GM18507 (cell line): ENCODE measurements around the gene CCDC97.
"Not testable (repeated sequence)": the region's sequence is repeated elsewhere in the genome, so short reads cannot be mapped to it uniquely, and the experiment has no call there.

ENCODE experiments used
- DNase-seq: peaks from one replicate; pipeline ENCODE4 v3.0.0; 2011; ENCODE audit warnings: low read depth; ENCODE audit not compliant: insufficient read length; ENCODE audit errors: extremely low spot score
- FAIRE-seq: peaks from 2 replicates; lab custom pipeline; 2011; peaks lifted over from hg19 to GRCh38; lab: Jason Lieb, UNC

Gene CCDC97

DNA sequence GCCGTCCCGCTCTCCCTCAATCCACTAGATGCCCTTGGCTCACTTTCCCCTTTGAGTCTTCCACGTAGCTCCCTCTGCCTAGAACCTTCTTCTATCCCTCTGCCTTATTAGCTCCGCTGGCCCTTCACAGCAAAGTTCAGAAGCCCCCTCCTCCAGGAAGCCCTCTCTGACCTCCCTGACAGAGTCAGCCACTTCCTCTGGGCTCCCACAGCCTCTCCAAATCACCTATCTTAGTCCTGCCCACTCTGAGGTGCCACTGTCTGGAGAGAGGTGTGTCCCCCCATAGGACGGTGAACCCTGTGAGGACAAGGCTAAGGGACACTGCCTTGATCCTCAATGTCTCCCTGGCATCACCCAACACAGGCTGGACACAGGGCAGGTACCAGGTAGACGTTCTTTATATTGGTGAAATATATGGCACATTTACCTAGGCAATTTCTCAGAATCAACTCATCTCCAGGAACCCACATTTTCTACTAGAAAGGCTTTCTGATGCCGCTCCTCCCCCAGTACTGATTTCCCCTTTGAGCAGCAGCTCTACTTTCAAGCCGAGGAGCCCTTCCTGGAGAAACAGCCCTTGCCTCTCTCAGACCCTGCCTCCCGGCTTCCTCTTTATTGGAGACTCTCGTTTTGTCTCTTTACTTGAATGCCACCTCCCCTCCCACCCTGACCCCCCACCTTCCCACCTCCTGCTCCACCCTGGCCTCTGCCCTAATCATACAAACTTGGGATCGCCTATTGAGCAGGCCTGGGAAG, 47.2 kb downstream of the CCDC97 start:
- no peak for FAIRE-seq
- no peak for DNase-seq

DNA sequence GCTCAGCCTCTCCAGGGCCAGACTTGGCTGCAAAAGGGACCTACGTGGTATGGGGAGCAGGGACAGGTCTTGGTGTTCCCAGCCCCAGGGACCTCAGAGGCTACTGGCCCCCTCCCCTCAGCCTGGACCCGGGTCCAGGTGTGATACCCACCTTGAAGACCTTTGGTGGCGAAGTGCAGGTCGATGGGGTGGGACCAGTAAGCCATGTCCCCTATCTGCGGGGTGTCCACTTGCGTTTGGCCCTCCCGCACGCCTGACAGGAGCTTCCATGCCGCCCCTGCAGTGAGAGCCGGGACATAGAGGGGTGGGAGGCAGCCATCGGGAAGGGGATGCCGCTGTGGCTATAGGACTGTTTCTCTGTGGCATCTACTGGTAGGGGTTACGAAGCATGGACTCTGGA, 47.8 kb downstream of the CCDC97 start:
- FAIRE-seq, result no peak
- no peak for DNase-seq

DNA sequence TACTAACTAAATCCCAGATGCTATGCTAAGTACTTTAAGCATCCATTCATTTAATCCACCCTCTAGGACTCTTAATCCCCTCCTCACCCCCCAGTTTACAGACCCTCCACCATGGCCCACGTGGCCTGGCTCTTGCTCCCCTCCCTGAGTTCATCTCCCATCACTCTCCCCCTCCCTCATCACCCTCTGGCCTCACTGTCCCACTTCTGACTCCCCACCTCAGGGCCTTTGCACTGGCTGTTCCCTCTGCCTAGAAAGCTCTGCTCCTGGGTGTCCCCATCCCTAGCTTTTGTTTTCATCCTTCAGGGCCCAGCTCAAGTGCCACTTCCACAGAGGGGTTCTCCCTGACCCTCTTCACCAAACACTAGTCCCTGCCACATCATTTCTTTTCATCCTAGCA, 49.8 kb downstream of the CCDC97 start:
- FAIRE-seq (no peak), DNase-seq (no peak)

DNA sequence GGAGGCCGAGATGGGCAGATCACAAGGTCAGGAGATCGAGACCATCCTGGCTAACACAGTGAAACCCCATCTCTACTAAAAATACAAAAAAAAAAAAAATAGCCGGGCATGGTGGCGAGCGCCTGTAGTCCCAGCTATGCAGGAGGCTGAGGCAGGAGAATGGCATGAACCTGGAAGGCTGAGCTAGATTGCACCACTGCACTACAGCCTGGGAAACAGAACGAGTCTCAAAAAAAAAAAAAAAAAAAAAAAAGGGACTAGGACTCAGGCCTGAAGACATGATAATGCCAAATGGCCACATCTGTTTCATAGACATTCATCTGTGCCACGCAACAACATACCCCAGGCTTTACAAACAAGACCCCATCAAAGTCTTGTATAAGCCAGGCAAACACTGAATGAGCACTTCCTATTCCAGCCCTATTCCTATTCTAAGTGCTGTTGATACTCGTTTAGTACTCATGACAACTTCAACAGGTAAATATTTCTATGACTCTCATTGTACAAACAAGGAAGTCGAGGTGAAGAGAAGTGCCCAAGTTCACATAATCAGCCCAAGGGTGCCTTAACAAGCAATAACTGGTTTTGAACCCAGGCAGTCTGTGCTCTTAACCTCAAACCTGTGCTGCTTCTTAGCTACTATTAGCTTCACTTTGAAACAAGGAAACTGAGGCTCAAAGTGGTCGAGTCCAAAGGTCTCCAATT, 52.3 kb downstream of the CCDC97 start:
- DNase-seq, result no peak
- FAIRE-seq, result no peak

DNA sequence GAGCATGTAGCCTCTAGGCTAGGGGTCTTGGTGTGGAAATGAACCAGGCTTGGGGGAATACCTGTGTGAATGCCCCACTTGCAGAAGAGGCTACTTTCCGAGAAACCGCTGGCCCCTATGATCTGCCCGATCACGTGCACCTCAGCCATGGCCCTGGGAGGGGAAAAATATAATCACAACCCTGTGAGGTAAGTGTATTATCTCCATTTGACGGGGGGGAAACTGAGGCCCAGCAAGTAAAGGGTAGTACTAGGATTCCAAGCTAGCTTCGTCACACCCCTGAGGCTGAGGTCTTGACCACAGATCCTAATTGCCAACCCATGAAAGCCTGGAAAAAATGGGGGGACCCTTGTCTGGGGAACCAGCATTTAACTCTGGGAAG, 53.4 kb downstream of the CCDC97 start:
- no peak for FAIRE-seq

DNA sequence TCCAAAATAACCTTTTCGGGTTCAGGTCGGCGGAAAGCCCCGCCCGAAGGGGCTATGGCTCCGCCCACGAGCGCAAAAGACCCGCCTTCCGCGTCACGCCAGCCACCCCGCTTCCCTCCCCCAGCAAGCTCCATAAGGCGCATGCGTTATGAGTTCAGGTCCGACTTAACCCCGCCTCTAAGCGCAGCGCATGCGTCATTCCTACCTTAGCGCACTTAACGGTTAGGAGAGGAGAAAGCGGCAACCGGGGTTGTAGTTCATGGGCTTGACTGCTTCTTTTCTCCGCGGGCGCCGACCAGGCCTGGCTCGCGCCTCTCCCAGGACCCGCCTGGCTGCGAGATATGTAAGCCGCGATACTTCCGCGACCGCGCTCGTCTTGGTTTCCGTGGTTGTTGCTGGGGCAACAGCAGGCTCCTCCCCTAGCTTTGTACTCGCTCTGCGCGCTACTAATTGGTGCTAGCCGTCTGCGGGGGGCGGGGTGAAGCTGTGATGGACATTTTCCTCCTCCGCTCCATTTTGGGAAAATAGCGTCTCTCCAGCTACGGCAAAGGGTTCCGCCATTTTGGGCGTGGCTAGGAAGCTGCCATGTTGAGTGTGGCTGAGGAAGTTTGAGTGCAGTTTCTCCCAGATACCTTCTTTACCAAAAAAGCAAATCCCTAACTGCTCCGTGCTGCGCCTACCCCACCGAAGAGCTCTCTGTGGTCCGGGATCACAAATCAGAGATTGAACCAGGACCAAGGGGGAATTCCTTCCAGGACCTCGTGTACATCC, 54.0 kb downstream of the CCDC97 start, which contains the start of gene B9D2:
B9D2 (minus strand) TSS at position 397 of the 771 bp plus-strand sequence. CDS start 630 bp downstream, outside the sequence.
- DNase-seq (peak; percentile 88), FAIRE-seq (peak; percentile 98)

More for the DNA sequence above, 53.4 kb downstream of the CCDC97 start:
- DNase-seq, result no peak

DNA sequence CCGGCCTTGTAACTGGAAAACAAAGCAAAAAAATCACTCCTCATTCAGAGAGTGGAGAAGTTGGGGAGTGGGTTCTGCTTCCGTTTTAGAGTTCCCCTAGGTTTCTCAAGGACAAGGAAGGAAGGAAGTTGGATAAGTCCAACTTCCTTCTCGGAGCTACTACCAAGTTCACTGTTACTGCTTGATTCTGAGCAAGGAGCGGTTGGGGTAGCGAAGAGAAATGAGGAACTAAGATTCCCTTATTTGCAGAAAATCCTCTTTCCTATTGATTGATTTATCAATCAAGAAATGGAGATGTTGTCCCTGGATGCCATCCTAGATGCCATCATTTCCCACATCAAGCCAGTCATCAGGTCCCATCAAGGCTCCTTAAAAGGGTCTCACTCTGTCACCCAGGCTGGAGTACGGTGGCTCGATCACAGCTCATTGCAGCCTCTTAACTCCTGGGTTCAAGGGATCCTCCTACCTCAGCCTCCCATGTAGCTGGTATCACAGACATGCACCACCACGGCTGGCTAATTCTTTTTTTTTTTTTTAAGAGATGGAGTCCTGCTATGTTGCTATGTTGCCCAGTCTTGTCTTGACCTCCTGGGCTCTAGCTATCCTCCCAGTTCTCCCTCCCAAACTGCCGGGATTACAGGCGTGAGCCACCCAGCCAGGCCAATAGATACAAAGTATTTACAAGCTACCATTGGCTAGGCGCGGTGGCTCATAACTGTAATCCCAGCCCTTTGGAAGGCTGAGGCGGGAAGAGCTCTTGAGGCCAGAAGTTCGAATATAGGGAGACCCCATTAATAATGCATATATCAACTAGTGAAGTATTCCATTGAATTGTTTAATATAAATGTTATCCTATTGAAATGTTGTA, 54.8 kb downstream of the CCDC97 start:
- FAIRE-seq (peak; percentile 60), DNase-seq (no peak)

DNA sequence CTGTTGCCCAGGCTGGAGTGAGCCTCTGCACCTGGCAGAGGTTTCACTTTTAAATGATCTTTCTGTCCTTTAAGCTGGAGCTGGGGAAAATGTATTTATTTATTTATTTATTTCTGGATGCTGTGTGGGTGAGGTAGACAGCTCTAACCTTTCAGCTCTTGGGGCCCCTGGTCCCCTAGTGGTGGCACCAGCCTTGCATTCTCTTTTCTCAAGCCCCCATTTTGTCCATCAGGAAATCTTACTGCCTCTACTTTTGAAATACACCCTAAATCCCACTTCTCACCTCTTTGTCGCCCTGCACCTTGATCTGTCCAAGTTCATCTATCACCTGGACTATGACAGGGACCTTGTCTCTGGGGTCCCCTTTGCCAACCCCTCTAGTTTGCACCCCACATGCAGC, 56.1 kb downstream of the CCDC97 start:
- no peak for DNase-seq
- no peak for FAIRE-seq

DNA sequence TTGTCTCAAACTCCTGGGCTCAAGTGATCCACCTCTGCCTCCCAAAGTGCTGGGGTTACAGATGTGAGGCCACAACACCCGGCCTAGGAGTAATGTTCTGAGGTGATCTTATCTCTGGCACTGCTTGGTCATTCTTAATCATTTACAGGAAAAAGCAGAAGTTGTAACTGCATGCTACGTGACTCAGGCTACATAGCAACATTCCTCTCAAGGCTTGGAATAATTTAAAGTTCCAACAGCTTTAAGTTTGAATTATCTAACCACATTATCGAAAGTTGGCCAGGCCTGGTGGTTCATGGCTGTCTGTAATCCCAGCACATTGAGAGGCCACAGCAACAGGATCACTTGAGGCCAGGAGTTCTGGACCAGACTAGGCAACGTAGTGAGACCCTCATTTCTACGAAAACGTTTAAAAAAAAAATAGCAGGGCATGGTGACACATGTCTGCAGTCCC, 57.9 kb downstream of the CCDC97 start:
- DNase-seq, result no peak
- peak; percentile 93 for FAIRE-seq

DNA sequence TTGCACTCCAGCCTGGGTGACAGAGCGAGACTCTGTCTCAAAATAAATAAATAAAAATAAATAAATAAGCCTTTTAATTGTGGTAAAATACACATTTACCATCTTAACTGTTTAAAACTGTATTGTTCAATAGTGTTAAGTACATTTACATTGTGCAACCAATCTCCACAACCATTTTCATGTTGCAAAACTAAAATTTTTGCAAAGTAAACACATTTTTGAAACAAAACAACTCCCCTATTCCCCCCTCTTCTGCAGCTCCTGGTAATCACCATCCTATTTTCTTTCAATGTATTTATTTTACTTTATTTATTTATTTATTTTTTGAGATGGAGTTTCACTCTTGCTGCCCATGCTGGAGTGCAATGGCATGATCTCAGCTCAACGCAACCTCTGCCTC, 59.8 kb downstream of the CCDC97 start:
- no peak for FAIRE-seq
- no peak for DNase-seq

DNA sequence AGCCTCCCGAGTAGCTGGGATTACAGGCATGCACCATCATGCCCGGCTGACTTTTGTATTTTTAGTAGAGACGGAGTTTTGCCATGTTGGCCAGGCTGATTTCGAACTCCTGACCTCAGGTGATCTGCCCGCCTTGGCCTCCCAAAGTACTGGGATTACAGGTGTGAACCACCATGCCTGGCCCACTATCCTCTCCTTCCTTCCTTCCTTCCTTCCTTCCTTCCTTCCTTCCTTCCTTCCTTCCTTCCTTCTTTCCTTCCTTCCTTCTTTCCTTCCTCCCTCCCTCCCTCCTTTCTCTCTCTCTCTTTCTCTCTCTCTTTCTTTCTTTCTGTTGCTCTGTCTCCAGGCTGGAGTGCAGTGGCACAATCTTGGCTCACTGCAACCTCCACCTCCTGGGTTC, 61.1 kb downstream of the CCDC97 start:
- not testable (repeated sequence) for FAIRE-seq, DNase-seq

DNA sequence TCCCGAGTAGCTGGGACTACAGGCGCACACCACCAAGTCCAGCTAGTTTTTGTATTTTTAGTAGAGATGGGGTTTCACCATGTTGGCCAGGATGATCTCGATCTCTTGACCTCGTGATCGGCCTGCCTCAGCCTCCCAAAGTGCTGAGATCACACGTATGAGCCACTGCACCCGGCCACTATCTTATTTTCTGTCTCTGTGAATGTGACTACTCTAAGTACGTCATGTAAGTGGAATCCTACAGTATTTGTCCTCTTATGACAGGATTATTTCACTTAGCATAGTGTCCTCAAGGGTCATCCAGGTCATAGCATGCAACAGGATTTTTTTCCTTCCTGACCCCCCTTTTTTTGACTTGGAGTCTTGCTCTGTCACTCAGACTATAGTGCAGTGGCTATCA, 61.6 kb downstream of the CCDC97 start:
- DNase-seq (no peak), FAIRE-seq (no peak)

DNA sequence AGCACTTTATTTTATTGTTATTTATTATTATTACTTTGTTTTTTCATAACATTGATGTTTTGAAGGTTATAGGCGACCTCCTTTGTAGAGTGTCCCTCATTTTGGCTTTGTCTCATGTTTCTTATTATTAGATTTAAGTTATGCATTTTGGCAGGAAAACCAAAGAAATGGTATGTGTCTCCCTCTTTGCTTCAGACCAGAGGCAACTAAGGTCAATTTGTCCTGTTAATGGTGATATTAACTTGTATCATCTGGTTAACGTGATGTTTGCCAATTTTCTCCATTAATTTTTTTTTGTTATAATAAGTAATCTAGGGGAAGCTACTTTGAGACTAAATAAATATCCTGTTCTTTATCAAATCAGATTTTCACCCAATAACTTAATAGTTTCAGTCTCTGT, 62.5 kb downstream of the CCDC97 start:
- DNase-seq (no peak), FAIRE-seq (no peak)

DNA sequence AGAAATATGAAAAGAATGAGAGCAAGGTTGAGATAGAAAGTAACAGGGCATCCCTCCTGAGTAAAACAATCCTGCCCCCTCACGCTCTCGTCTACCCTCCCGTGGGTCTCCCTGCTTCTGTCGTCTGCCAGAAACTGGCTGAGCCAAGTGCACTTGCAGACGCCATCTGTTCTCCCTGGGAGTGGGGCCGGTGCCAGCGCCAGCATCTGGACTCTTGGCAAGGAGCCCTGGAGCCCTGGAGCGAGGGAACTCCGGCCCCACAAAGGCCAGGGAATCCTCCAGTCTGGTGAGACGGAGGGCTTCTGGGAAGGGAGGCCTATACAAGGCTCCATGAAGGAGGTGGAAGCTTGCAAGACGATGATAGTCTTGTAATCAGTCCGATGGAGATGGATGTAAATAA, 64.0 kb downstream of the CCDC97 start:
- no peak for FAIRE-seq
- no peak for DNase-seq
